Peyer's patch (tissue), 4 donors: ENCODE measurements around the gene ATP9A. TPM values are rescaled to one million over a fixed set of nuclear protein-coding genes. Genes with fewer than 3 reads are reported as not detected.
A peak's percentile ranks its signal among the peaks of the same experiment; 100 is the strongest.
"Not testable (repeated sequence)": the region's sequence is repeated elsewhere in the genome, so short reads cannot be mapped to it uniquely, and the experiment has no call there.

Experiments
- DNase-seq, 3 donors: peaks; one replicate each; pipeline ENCODE4 v3.0.0-alpha.2; 2017 to 2019
- H3K27ac ChIP-seq, 4 donors: fragments of 200-600 bp; sonication (generic); one replicate each; pipeline ENCODE4 v1.5.1; 2016 to 2019
- H3K27me3 ChIP-seq, 2 donors: fragments of 200-600 bp; sonication (generic); one replicate each; pipeline ENCODE4 v1.5.1; 2019
- H3K36me3 ChIP-seq, 3 donors: fragments of 200-600 bp; sonication (generic); one replicate each; pipeline ENCODE4 v1.5.1; 2016 to 2019
- H3K4me1 ChIP-seq, 4 donors: fragments of 200-600 bp; sonication (generic); one replicate each; pipeline ENCODE4 v1.5.1; 2016 to 2019
- H3K4me3 ChIP-seq, 4 donors: fragments of 200-600 bp; sonication (generic); 1 replicate in 3 of 4; 2 replicates in 1 of 4; pipeline ENCODE4 v1.5.1; 2016 to 2019; ENCODE audit warnings: mild to moderate bottlenecking in 1 of 4
- H3K9me3 ChIP-seq, 4 donors: fragments of 200-600 bp; sonication (generic); one replicate each; pipeline ENCODE4 v1.5.1; 2016 to 2019; ENCODE audit warnings: mild to moderate bottlenecking in 1 of 4
- CTCF ChIP-seq, 6 experiments: fragments of 450-650 bp in 4 of 6; fragments of 200-600 bp in 2 of 6; sonication (generic) in 1 of 6; IDR thresholded peaks; one replicate each; pipeline ENCODE4 v1.5.1; 2017 to 2019; ENCODE audit warnings: antibody characterized with exemption in 6 of 6, mild to moderate bottlenecking in 3 of 6, moderate library complexity in 1 of 6
- POLR2A ChIP-seq, 2 donors: fragments of 450-650 bp; IDR thresholded peaks; one replicate each; pipeline ENCODE4 v1.5.1; 2017; ENCODE audit warnings: antibody characterized with exemption in 2 of 2, mild to moderate bottlenecking in 2 of 2, moderate library complexity in 2 of 2
- total RNA-seq, 4 donors: library from RNA; depleted of rRNA; stranded (reverse); fragments of >200 nt; gene quantifications; one replicate each; pipeline ENCODE4 v1.1.0, GENCODE V29; 2016

ATP9A gene
- total RNA-seq, 4 donors from 2014 or later, result 27.2 to 73.1 (median 48.7) TPM

GRCh38 chr20:51747182-51747911 lies 20.8 kb downstream of the ATP9A start:
- no peak for TF ChIP-seq CTCF (IDR thresholded peaks at IDR 0.05)
- no peak for TF ChIP-seq POLR2A (IDR thresholded peaks at IDR 0.05)
- peak in 1 of 3 donors; percentile 58 for DNase-seq
- Histone ChIP-seq H3K4me1 (peaks cover 0 to 43% (median 4%) of the 10 kb centered on the region in 4 donors), H3K27ac (peak overlapping the region in 1 of 4 donors; percentile 48), H3K9me3 (no peaks in the 10 kb centered on the region), H3K36me3 (no peaks in the 10 kb centered on the region), H3K4me3 (no peak overlapping the region), H3K27me3 (no peaks in the 10 kb centered on the region)

GRCh38 chr20:51745804-51746203 lies 22.4 kb downstream of the ATP9A start:
- no peak for TF ChIP-seq CTCF (IDR thresholded peaks at IDR 0.05)
- TF ChIP-seq POLR2A (IDR thresholded peaks at IDR 0.05), result no peak
- no peak for DNase-seq
- H3K27ac ChIP-seq, result no peak overlapping the region
- H3K9me3 ChIP-seq, result no peaks in the 10 kb centered on the region
- no peak overlapping the region for H3K4me3 ChIP-seq
- no peaks in the 10 kb centered on the region for H3K36me3 ChIP-seq
- H3K27me3 ChIP-seq, result no peaks in the 10 kb centered on the region
- peaks cover 0 to 41% (median 4%) of the 10 kb centered on the region in 4 donors for H3K4me1 ChIP-seq

- no peak for TF ChIP-seq POLR2A (IDR thresholded peaks at IDR 0.05)
- no peak for TF ChIP-seq CTCF (IDR thresholded peaks at IDR 0.05)
- Histone ChIP-seq H3K4me1 (peaks cover 0 to 37% (median 3%) of the 10 kb centered on the region in 4 donors), H3K27me3 (no peaks in the 10 kb centered on the region), H3K4me3 (no peak overlapping the region), H3K9me3 (no peaks in the 10 kb centered on the region), H3K27ac (no peak overlapping the region), H3K36me3 (no peaks in the 10 kb centered on the region)
- DNase-seq, result no peak
Observed at GRCh38 chr20:51740838-51741237, 27.4 kb downstream of the ATP9A start.

- H3K27me3 ChIP-seq, H3K9me3 ChIP-seq, DNase-seq, H3K27ac ChIP-seq, H3K4me3 ChIP-seq, H3K36me3 ChIP-seq: not testable (repeated sequence)
- peaks cover 0 to 43% (median 4%) of the 10 kb centered on the region in 4 donors for H3K4me1 ChIP-seq
Observed at GRCh38 chr20:51740308-51740707, 27.9 kb downstream of the ATP9A start.

- H3K4me3 ChIP-seq, result no peak overlapping the region
- no peaks in the 10 kb centered on the region for H3K36me3 ChIP-seq
- no peaks in the 10 kb centered on the region for H3K9me3 ChIP-seq
- TF ChIP-seq POLR2A (IDR thresholded peaks at IDR 0.05) (no peak), CTCF (IDR thresholded peaks at IDR 0.05) (no peak)
- peaks cover 0 to 45% (median 4%) of the 10 kb centered on the region in 4 donors for H3K4me1 ChIP-seq
- H3K27ac ChIP-seq, result no peak overlapping the region
- no peaks in the 10 kb centered on the region for H3K27me3 ChIP-seq
- no peak for DNase-seq
Observed at GRCh38 chr20:51739722-51740249, 28.4 kb downstream of the ATP9A start.

GRCh38 chr20:51738877-51739447 lies 29.2 kb downstream of the ATP9A start:
- Histone ChIP-seq H3K4me1 (peaks cover 0 to 43% (median 2%) of the 10 kb centered on the region in 4 donors), H3K9me3 (no peaks in the 10 kb centered on the region), H3K4me3 (no peak overlapping the region), H3K36me3 (no peaks in the 10 kb centered on the region), H3K27ac (no peak overlapping the region), H3K27me3 (no peaks in the 10 kb centered on the region)
- DNase-seq, result no peak
- no peak for TF ChIP-seq POLR2A (IDR thresholded peaks at IDR 0.05)
- no peak for TF ChIP-seq CTCF (IDR thresholded peaks at IDR 0.05)

- H3K36me3 ChIP-seq, H3K27ac ChIP-seq, H3K4me3 ChIP-seq, H3K9me3 ChIP-seq, DNase-seq, H3K27me3 ChIP-seq: not testable (repeated sequence)
- H3K4me1 ChIP-seq, result peaks cover 0 to 39% (median 2%) of the 10 kb centered on the region in 4 donors
Observed at GRCh38 chr20:51738261-51738660, 29.9 kb downstream of the ATP9A start.
